HG02610 (cell line): ENCODE data around the gene GPR84.

ENCODE experiments used
- ATAC-seq: cut with Tn5 transposase; IDR thresholded peaks from one replicate; pipeline ENCODE4 v1.9.1; 2021; ENCODE audit warnings: mild to moderate bottlenecking, moderate library complexity; ENCODE audit not compliant: unreplicated experiment

Gene GPR84

GRCh38 chr12:54375259-54375579 is 10.9 kb upstream of the GPR84 start:
- ATAC-seq = no peak

- ATAC-seq = no peak
Measured at GRCh38 chr12:54374562-54375258, 10.4 kb upstream of the GPR84 start.

- ATAC-seq = no peak
Measured at GRCh38 chr12:54373649-54374561, 9.6 kb upstream of the GPR84 start.

GRCh38 chr12:54372113-54372806 is 8.0 kb upstream of the GPR84 start:
- ATAC-seq = no peak

- no peak for ATAC-seq
Measured at GRCh38 chr12:54371328-54372112, 7.2 kb upstream of the GPR84 start.

- no peak for ATAC-seq
Measured at GRCh38 chr12:54370171-54370730, 6.0 kb upstream of the GPR84 start.

- no peak for ATAC-seq
Measured at GRCh38 chr12:54369597-54370131, 5.4 kb upstream of the GPR84 start.

- ATAC-seq = peak; percentile 55
Measured at GRCh38 chr12:54368709-54369596, 4.7 kb upstream of the GPR84 start.

- no peak for ATAC-seq
Measured at GRCh38 chr12:54368025-54368708, 3.9 kb upstream of the GPR84 start.

- ATAC-seq = no peak
Measured at GRCh38 chr12:54363618-54364017, 668 bp downstream of the GPR84 start.

- no peak for ATAC-seq
Measured at GRCh38 chr12:54363047-54363446, 1.2 kb downstream of the GPR84 start.

- no peak for ATAC-seq
Measured at GRCh38 chr12:54360717-54361456, 3.4 kb downstream of the GPR84 start.

- ATAC-seq = no peak
Measured at GRCh38 chr12:54359762-54360351, 4.4 kb downstream of the GPR84 start.

GRCh38 chr12:54358945-54359761 is 5.1 kb downstream of the GPR84 start:
- ATAC-seq = peak; percentile 97

GRCh38 chr12:54358191-54358944 is 5.9 kb downstream of the GPR84 start:
- ATAC-seq = no peak
